22Rv1 (cell line): Measurements from ENCODE around the gene CHRNB2.

Source experiments
- CTCF ChIP-seq: fragments of 450-650 bp; IDR thresholded peaks from 2 replicates; pipeline ENCODE4 v1.5.1; 2017; ENCODE audit warnings: mild to moderate bottlenecking
- ZFX ChIP-seq: fragments of 450-650 bp; IDR thresholded peaks from 2 replicates; pipeline ENCODE4 v1.6.1; 2017; ENCODE audit warnings: antibody characterized with exemption, borderline replicate concordance

GRCh38 chr1:154556422-154556821 lies 11.2 kb upstream of the CHRNB2 start:
- no peak for TF ChIP-seq CTCF
- no peak for TF ChIP-seq ZFX
